ENCODE results near the gene RAB29. TPM values are rescaled to one million over a fixed set of nuclear protein-coding genes. Genes with fewer than 3 reads are reported as not detected.
"Not testable (repeated sequence)": the region's sequence is repeated elsewhere in the genome, so short reads cannot be mapped to it uniquely, and the experiment has no call there.

The RAB29 gene
- total RNA-seq, 6 experiments from 2014 or later, result 16.4 to 26.8 (median 21.2) TPM

GRCh38 chr1:205733438-205734175 is 41.7 kb downstream of the RAB29 start:
- WGBS (ENCODE audit: insufficient coverage, low coverage, low lambda C conversion rate, missing lambda C conversion rate), result 96% methylated on average over 2 of the region's 2 CpGs
- peaks cover 0 to 37% (median 4%) of the 10 kb centered on the region in 4 donors for H3K4me1 ChIP-seq

GRCh38 chr1:205729945-205730610 is 45.2 kb downstream of the RAB29 start:
- Histone ChIP-seq H3K4me3 (no peak overlapping the region), H3K27me3 (no peaks in the 10 kb centered on the region), H3K36me3 (no peaks in the 10 kb centered on the region), H3K27ac (peak overlapping the region; percentile 67 to 87 (median 85)), H3K4me1 (peaks cover 0 to 61% (median 17%) of the 10 kb centered on the region in 4 donors), H3K9me3 (no peaks in the 10 kb centered on the region)
- ATAC-seq, result peak; percentile 37 to 53 (median 47)
- no peak for DNase-seq
- TF ChIP-seq CTCF (IDR thresholded peaks at IDR 0.05) (no peak), POLR2A (IDR thresholded peaks at IDR 0.05) (no peak)
- WGBS (ENCODE audit: insufficient coverage, low coverage, low lambda C conversion rate, missing lambda C conversion rate), result 61% methylated on average over 7 of the region's 9 CpGs
- intact Hi-C loops (cut with DNase I), result no loop called here

More at GRCh38 chr1:205733438-205734175, 41.7 kb downstream of the RAB29 start:
- H3K27me3 ChIP-seq, result no peaks in the 10 kb centered on the region
- DNase-seq (no peak), ATAC-seq (no peak)
- TF ChIP-seq CTCF (IDR thresholded peaks at IDR 0.05), result no peak
- TF ChIP-seq POLR2A (IDR thresholded peaks at IDR 0.05), result no peak
- H3K9me3 ChIP-seq, result no peaks in the 10 kb centered on the region
- no peak overlapping the region for H3K27ac ChIP-seq
- no peak overlapping the region for H3K4me3 ChIP-seq
- intact Hi-C loops (cut with DNase I), result no loop called here
- no peaks in the 10 kb centered on the region for H3K36me3 ChIP-seq

GRCh38 chr1:205726619-205727125 is 48.6 kb downstream of the RAB29 start:
- intact Hi-C loops (cut with DNase I), result no loop called here
- Histone ChIP-seq H3K36me3 (no peaks in the 10 kb centered on the region), H3K4me3 (no peak overlapping the region), H3K27me3 (no peaks in the 10 kb centered on the region), H3K27ac (peak overlapping the region; percentile 14 to 87 (median 85)), H3K9me3 (no peaks in the 10 kb centered on the region), H3K4me1 (peaks cover 0 to 62% (median 19%) of the 10 kb centered on the region in 4 donors)
- TF ChIP-seq POLR2A (IDR thresholded peaks at IDR 0.05) (no peak), CTCF (IDR thresholded peaks at IDR 0.05) (no peak)
- ATAC-seq, result peak; percentile 79 to 88 (median 84)
- WGBS (ENCODE audit: insufficient coverage, low coverage, low lambda C conversion rate, missing lambda C conversion rate), result 23% methylated on average over 4 of the region's 4 CpGs
- no peak for DNase-seq

GRCh38 chr1:205725514-205725913 is 49.8 kb downstream of the RAB29 start:
- Histone ChIP-seq H3K27ac (peak overlapping the region; percentile 11 to 87 (median 85)), H3K36me3 (peaks cover 0 to 5% (median 2%) of the 10 kb centered on the region in 4 donors), H3K4me1 (peaks cover 0 to 57% (median 17%) of the 10 kb centered on the region in 4 donors), H3K27me3 (no peaks in the 10 kb centered on the region), H3K4me3 (no peak overlapping the region), H3K9me3 (no peaks in the 10 kb centered on the region)
- intact Hi-C loops (cut with DNase I), result no loop called here
- ATAC-seq, result no peak
- TF ChIP-seq POLR2A (IDR thresholded peaks at IDR 0.05), result no peak
- TF ChIP-seq CTCF (IDR thresholded peaks at IDR 0.05), result no peak
- WGBS (ENCODE audit: insufficient coverage, low coverage, low lambda C conversion rate, missing lambda C conversion rate), result 17% methylated on average over 1 of the region's 1 CpG
- DNase-seq, result no peak

GRCh38 chr1:205720740-205721139 is 54.5 kb downstream of the RAB29 start:
- DNase-seq; H3K4me3 ChIP-seq; H3K27ac ChIP-seq; intact Hi-C loops (cut with DNase I); ATAC-seq; H3K27me3 ChIP-seq; H3K9me3 ChIP-seq: not testable (repeated sequence)
- peaks cover 0 to 38% (median 14%) of the 10 kb centered on the region in 4 donors for H3K4me1 ChIP-seq
- peaks cover 0 to 37% (median 19%) of the 10 kb centered on the region in 4 donors for H3K36me3 ChIP-seq
- 93% methylated on average over 2 of the region's 2 CpGs for WGBS (ENCODE audit: insufficient coverage, low coverage, low lambda C conversion rate, missing lambda C conversion rate)
